Measurements from ENCODE around the gene CREB3L2.

GRCh38 chr7:137934176-137934826 lies 67.6 kb downstream of the CREB3L2 start:
- no peak for TF ChIP-seq POLR2A (IDR thresholded peaks at IDR 0.05; ENCODE audit: low read length)
- TF ChIP-seq GATA1 (IDR thresholded peaks at IDR 0.05; ENCODE audit: low read depth, low read length): no peak
